ENCODE results near the gene AMN. TPM values are rescaled to one million over a fixed set of nuclear protein-coding genes. Genes with fewer than 3 reads are reported as not detected.

The AMN gene
- total and polyA plus RNA-seq, 2 experiments from 2014 or later: 0.69 to 1.2 TPM

DNA sequence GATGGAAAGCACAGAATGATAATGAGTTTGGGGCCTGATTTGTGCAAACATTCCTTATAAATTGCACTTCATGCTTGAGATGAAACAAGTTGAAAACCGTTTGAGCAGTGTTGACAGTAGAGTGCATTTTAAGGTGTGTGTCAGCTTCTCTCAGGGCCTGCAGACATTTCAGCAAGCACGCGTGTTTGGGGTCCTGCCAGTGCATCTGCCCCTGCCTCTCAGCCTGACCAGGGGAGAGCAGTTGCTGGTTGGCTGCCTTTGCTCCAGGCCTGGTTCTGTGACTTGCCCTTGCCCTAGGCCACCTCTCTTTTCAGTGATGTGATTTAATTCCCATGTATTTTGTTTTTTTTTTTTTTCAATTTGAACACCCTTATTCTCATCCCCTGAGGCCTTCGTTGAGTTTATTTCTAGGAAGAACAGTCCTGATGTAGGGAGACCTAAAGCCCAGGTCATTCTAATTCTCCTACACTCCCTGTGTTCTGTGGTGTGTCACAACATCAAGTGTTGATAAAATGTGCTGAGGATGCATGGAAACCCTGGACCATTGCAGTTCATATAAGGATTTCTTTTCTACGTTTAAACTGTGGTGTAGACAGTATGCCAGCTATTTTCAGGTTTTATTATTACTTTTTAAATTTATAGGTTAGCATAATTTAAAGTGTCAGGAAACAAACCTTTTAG, 40.1 kb upstream of the AMN start:
- no peak overlapping the region for H2AFZ ChIP-seq
- DNase-seq (ENCODE audit: low spot score) (no peak), ATAC-seq (no peak)
- no peaks in the 10 kb centered on the region for H4K20me1 ChIP-seq (replicated peaks; ENCODE audit: insufficient read depth)
- peak overlapping the region; percentile 19; the same call in 1 of the 2 replicates for H3K27ac ChIP-seq (ENCODE audit: low read depth)
- Mint-ChIP-seq H3K9me3 (no peaks in the 10 kb centered on the region), H3K4me1 (no peaks in the 10 kb centered on the region), H3K36me3 (ENCODE audit: low read depth) (no peaks in the 10 kb centered on the region), H3K27me3 (ENCODE audit: insufficient read depth, low read depth, poor library complexity) (peaks cover 2% of the 10 kb centered on the region), H3K4me3 (no peak overlapping the region), H3K27ac (no peak overlapping the region)
- H3K27me3 ChIP-seq (ENCODE audit: insufficient read depth): no peaks in the 10 kb centered on the region
- no peaks in the 10 kb centered on the region for H3K4me1 ChIP-seq (ENCODE audit: insufficient read depth)
- no peak overlapping the region for H3K4me2 ChIP-seq
- H3K9me2 ChIP-seq (ENCODE audit: insufficient read depth): no peaks in the 10 kb centered on the region
- no peaks in the 10 kb centered on the region for H3K36me3 ChIP-seq (ENCODE audit: insufficient read depth)
- no peaks in the 10 kb centered on the region for H3F3A ChIP-seq (replicated peaks; ENCODE audit: low read depth)
- TF ChIP-seq CREB1 (CRISPR knock-in tag; IDR thresholded peaks at IDR 0.05; ENCODE audit: low read depth) (no peak), JUNB (IDR thresholded peaks at IDR 0.05; ENCODE audit: unreplicated experiment) (no peak), POLR2AphosphoS5 (IDR thresholded peaks at IDR 0.05; ENCODE audit: low read depth) (no peak), EZH2 (IDR thresholded peaks at IDR 0.05; ENCODE audit: low read depth, unreplicated experiment) (no peak), ZNF331 (CRISPR knock-in tag; IDR thresholded peaks at IDR 0.05; ENCODE audit: low read depth) (no peak), STAT1 (IDR thresholded peaks at IDR 0.05; ENCODE audit: unreplicated experiment) (no peak), EZH2phosphoT487 (IDR thresholded peaks at IDR 0.05; ENCODE audit: unreplicated experiment) (no peak), ZNF114 (CRISPR knock-in tag; IDR thresholded peaks at IDR 0.05) (no peak), NANOG (IDR thresholded peaks at IDR 0.05; ENCODE audit: borderline replicate concordance) (no peak)
- TF ChIP-seq, protein P1, sequence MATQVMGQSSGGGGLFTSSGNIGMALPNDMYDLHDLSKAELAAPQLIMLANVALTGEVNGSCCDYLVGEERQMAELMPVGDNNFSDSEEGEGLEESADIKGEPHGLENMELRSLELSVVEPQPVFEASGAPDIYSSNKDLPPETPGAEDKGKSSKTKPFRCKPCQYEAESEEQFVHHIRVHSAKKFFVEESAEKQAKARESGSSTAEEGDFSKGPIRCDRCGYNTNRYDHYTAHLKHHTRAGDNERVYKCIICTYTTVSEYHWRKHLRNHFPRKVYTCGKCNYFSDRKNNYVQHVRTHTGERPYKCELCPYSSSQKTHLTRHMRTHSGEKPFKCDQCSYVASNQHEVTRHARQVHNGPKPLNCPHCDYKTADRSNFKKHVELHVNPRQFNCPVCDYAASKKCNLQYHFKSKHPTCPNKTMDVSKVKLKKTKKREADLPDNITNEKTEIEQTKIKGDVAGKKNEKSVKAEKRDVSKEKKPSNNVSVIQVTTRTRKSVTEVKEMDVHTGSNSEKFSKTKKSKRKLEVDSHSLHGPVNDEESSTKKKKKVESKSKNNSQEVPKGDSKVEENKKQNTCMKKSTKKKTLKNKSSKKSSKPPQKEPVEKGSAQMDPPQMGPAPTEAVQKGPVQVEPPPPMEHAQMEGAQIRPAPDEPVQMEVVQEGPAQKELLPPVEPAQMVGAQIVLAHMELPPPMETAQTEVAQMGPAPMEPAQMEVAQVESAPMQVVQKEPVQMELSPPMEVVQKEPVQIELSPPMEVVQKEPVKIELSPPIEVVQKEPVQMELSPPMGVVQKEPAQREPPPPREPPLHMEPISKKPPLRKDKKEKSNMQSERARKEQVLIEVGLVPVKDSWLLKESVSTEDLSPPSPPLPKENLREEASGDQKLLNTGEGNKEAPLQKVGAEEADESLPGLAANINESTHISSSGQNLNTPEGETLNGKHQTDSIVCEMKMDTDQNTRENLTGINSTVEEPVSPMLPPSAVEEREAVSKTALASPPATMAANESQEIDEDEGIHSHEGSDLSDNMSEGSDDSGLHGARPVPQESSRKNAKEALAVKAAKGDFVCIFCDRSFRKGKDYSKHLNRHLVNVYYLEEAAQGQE (IDR thresholded peaks at IDR 0.05; ENCODE audit: unreplicated experiment): no peak
- TF ChIP-seq, protein P2, sequence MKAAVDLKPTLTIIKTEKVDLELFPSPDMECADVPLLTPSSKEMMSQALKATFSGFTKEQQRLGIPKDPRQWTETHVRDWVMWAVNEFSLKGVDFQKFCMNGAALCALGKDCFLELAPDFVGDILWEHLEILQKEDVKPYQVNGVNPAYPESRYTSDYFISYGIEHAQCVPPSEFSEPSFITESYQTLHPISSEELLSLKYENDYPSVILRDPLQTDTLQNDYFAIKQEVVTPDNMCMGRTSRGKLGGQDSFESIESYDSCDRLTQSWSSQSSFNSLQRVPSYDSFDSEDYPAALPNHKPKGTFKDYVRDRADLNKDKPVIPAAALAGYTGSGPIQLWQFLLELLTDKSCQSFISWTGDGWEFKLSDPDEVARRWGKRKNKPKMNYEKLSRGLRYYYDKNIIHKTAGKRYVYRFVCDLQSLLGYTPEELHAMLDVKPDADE (IDR thresholded peaks at IDR 0.05): no peak
- TF ChIP-seq, protein P3, sequence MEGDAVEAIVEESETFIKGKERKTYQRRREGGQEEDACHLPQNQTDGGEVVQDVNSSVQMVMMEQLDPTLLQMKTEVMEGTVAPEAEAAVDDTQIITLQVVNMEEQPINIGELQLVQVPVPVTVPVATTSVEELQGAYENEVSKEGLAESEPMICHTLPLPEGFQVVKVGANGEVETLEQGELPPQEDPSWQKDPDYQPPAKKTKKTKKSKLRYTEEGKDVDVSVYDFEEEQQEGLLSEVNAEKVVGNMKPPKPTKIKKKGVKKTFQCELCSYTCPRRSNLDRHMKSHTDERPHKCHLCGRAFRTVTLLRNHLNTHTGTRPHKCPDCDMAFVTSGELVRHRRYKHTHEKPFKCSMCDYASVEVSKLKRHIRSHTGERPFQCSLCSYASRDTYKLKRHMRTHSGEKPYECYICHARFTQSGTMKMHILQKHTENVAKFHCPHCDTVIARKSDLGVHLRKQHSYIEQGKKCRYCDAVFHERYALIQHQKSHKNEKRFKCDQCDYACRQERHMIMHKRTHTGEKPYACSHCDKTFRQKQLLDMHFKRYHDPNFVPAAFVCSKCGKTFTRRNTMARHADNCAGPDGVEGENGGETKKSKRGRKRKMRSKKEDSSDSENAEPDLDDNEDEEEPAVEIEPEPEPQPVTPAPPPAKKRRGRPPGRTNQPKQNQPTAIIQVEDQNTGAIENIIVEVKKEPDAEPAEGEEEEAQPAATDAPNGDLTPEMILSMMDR (conservative IDR thresholded peaks at IDR 0.05; ENCODE audit: low read depth in 2 of 2): no peak
- TF ChIP-seq, protein P4, sequence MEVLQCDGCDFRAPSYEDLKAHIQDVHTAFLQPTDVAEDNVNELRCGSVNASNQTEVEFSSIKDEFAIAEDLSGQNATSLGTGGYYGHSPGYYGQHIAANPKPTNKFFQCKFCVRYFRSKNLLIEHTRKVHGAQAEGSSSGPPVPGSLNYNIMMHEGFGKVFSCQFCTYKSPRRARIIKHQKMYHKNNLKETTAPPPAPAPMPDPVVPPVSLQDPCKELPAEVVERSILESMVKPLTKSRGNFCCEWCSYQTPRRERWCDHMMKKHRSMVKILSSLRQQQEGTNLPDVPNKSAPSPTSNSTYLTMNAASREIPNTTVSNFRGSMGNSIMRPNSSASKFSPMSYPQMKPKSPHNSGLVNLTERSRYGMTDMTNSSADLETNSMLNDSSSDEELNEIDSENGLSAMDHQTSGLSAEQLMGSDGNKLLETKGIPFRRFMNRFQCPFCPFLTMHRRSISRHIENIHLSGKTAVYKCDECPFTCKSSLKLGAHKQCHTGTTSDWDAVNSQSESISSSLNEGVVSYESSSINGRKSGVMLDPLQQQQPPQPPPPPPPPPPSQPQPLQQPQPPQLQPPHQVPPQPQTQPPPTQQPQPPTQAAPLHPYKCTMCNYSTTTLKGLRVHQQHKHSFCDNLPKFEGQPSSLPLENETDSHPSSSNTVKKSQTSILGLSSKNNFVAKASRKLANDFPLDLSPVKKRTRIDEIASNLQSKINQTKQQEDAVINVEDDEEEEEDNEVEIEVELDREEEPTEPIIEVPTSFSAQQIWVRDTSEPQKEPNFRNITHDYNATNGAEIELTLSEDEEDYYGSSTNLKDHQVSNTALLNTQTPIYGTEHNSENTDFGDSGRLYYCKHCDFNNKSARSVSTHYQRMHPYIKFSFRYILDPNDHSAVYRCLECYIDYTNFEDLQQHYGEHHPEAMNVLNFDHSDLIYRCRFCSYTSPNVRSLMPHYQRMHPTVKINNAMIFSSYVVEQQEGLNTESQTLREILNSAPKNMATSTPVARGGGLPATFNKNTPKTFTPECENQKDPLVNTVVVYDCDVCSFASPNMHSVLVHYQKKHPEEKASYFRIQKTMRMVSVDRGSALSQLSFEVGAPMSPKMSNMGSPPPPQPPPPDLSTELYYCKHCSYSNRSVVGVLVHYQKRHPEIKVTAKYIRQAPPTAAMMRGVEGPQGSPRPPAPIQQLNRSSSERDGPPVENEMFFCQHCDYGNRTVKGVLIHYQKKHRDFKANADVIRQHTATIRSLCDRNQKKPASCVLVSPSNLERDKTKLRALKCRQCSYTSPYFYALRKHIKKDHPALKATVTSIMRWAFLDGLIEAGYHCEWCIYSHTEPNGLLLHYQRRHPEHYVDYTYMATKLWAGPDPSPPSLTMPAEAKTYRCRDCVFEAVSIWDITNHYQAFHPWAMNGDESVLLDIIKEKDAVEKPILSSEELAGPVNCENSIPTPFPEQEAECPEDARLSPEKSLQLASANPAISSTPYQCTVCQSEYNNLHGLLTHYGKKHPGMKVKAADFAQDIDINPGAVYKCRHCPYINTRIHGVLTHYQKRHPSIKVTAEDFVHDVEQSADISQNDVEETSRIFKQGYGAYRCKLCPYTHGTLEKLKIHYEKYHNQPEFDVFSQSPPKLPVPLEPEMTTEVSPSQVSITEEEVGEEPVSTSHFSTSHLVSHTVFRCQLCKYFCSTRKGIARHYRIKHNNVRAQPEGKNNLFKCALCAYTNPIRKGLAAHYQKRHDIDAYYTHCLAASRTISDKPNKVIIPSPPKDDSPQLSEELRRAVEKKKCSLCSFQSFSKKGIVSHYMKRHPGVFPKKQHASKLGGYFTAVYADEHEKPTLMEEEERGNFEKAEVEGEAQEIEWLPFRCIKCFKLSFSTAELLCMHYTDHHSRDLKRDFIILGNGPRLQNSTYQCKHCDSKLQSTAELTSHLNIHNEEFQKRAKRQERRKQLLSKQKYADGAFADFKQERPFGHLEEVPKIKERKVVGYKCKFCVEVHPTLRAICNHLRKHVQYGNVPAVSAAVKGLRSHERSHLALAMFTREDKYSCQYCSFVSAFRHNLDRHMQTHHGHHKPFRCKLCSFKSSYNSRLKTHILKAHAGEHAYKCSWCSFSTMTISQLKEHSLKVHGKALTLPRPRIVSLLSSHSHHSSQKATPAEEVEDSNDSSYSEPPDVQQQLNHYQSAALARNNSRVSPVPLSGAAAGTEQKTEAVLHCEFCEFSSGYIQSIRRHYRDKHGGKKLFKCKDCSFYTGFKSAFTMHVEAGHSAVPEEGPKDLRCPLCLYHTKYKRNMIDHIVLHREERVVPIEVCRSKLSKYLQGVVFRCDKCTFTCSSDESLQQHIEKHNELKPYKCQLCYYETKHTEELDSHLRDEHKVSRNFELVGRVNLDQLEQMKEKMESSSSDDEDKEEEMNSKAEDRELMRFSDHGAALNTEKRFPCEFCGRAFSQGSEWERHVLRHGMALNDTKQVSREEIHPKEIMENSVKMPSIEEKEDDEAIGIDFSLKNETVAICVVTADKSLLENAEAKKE (CRISPR knock-in tag; IDR thresholded peaks at IDR 0.05): no peak
- no peak overlapping the region for H3K4me3 ChIP-seq
- no peaks in the 10 kb centered on the region for H3K79me2 ChIP-seq (replicated peaks; ENCODE audit: insufficient read depth)

All from GM23338 (cell line).